ENCODE data around the gene CDH26.

CDH26 gene

DNA sequence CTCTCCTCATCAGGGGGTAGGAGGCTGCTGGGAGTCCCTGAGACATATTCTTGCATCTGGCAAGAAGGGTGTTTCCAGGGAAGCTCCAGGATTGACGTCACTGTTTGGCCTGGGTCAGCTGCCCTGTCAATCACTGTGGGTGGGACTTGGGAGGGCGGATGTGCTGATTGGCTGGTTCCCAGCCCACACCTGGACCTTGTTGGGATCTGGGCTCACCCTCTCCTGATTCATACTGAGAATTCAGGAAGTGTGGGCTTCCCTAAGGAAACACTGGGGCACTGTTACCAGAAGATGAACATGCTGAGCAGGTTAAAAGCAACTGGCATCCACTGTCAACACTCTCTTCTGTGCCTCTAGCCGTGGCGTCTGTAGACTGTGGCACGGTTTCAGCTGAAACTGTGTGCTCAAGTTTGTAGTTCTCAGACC is 36.5 kb downstream of the CDH26 start:
- TF ChIP-seq, protein P1, sequence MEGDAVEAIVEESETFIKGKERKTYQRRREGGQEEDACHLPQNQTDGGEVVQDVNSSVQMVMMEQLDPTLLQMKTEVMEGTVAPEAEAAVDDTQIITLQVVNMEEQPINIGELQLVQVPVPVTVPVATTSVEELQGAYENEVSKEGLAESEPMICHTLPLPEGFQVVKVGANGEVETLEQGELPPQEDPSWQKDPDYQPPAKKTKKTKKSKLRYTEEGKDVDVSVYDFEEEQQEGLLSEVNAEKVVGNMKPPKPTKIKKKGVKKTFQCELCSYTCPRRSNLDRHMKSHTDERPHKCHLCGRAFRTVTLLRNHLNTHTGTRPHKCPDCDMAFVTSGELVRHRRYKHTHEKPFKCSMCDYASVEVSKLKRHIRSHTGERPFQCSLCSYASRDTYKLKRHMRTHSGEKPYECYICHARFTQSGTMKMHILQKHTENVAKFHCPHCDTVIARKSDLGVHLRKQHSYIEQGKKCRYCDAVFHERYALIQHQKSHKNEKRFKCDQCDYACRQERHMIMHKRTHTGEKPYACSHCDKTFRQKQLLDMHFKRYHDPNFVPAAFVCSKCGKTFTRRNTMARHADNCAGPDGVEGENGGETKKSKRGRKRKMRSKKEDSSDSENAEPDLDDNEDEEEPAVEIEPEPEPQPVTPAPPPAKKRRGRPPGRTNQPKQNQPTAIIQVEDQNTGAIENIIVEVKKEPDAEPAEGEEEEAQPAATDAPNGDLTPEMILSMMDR (IDR thresholded peaks at IDR 0.05; ENCODE audit: low read depth, low read length), result no peak
- no peak overlapping the region for H3K4me3 ChIP-seq (ENCODE audit: low read depth, low read length)

DNA sequence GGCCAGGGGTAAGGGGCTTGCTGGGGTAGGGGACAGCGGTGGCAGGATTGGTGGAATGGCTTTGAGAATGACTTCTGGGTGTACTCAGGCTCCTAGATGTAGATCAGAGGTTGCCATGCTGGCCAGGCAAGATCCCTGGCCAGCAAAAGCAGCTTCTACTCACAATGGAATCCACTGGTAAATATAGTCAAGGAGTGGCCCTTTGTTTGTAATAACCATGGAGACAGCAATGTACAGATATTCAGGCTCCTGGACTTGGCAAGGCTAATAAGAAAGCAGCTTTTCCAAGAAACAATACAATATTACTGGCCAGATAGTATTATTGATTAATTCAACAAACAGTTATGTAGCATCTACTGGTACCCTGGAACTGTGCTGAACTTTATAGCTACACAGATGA is 37.9 kb downstream of the CDH26 start:
- TF ChIP-seq, protein P1 (IDR thresholded peaks at IDR 0.05; ENCODE audit: low read depth, low read length), result no peak
- H3K4me3 ChIP-seq (ENCODE audit: low read depth, low read length), result no peak overlapping the region

DNA sequence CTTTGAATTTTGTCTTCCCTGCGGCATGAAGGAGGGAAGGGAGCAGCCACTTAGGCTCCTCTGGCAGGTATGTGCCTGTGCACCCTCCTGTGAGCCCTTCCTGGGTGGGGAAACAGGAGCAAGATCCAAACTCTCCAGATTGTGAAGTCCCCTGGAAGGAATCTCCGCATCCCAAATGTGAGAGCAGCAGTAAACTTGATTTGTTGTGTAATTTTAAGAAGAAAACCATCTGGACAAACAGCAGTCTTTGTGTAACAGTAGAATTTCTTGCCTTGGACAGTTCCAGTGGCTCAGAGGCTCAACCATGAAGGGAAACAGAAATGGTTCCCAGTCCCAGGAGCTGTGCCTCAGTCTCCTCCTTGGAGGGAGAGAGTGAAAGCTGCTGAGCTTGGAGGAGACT is 39.7 kb downstream of the CDH26 start:
- TF ChIP-seq, protein P1 (IDR thresholded peaks at IDR 0.05; ENCODE audit: low read depth, low read length), result no peak

DNA sequence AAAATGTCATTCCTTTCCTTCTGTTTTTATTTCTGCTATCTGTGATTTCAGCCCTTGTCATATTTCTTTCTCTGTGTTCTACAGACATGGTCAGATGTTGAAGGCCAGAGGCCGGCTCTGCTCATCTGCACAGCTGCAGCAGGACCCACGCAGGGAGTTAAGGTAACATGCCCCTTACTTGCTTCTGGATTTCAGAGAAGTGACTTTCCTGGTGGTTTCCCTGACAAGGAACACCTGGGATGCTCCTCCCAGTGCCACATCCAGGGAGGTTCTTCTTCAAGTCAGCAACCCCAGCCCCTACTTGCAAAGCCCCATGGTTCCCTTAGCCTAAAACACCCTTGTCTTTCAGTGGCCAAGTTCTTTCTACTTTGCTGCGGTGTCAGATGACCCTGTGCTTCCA is 41.3 kb downstream of the CDH26 start:
- no peak overlapping the region for H3K4me3 ChIP-seq (ENCODE audit: low read depth, low read length)
- TF ChIP-seq, protein P1 (IDR thresholded peaks at IDR 0.05; ENCODE audit: low read depth, low read length), result no peak

More for the DNA sequence above, 39.7 kb downstream of the CDH26 start:
- H3K4me3 ChIP-seq (ENCODE audit: low read depth, low read length), result no peak overlapping the region

DNA sequence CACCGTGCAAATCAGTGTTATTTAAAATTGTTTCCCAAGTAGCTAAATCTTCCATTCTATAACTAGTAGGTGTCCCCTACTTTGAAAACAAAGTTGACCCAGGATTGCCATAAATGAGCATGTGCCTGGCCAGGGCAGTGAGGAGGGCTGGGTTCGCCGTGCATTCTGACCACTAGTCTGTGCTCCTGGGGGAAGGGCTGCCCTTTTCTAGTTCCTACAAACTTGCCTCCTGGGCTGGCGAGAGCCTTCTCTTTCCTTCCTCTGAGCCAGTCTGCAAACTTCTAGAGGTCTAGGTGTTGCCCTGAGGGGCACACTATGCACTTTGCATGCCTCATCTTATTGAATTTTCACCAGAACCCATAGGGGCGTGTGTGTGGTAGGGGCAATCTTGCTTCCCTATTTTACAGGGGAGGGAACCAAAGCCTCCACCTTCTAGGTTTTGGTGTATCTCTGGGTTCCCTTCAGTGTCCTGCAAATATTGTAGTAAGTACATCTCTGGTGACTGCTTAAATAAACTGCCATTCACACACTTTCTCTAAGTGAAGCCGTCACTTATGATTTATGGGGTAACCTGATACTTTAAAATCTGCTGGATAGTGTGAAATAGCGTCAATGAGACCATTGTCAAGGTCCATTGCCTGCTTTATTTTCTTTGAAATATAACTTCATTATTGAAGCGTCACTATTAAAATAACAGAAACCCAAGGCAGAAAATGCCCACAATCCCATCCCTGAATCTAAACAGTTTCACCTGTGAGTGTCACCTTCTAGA is 42.2 kb downstream of the CDH26 start:
- TF ChIP-seq, protein P1 (IDR thresholded peaks at IDR 0.05; ENCODE audit: low read depth, low read length), result no peak
- H3K4me3 ChIP-seq (ENCODE audit: low read depth, low read length), result no peak overlapping the region

DNA sequence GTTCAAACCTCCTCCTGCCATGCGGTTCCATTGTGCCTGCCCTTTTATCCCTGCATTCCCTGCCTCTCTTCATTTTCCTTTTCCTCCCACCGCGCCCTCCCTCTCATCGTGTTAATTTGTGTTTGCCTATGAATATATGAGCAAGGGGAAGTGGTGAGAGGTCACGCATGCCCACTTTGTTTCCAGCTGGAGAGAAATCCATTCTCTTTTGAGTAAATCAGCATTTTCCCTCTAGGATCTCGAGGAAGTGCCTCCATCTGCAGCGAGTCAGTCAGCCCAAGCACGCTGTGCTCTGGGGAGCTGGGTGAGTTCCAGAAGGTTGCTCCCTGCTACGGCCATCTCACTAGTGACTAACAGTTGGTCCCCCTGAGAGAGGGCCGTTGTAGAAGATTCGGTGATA is 42.9 kb downstream of the CDH26 start:
- no peak overlapping the region for H3K4me3 ChIP-seq (ENCODE audit: low read depth, low read length)
- TF ChIP-seq, protein P1 (IDR thresholded peaks at IDR 0.05; ENCODE audit: low read depth, low read length), result no peak

DNA sequence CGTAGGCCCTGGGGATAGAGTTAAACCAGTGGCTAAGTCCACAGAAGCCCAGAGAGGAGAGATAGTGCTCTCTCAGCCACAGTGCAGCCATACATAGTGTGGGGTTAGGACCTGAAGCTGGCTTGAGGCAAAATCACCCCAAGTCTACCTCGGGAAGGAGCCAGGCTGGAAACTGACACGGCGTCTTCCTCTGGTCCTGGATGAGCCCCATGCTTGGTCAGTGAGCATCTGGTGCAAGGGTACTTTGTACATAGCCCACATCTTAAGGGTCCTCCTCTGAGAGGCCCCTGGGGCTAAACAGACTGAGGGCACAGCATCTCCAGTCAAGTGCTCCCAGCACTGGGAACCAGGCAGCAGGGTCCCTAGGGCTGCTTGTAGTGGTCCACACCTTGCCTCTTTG is 45.6 kb downstream of the CDH26 start:
- H3K4me3 ChIP-seq (ENCODE audit: low read depth, low read length), result no peak overlapping the region
- TF ChIP-seq, protein P1 (IDR thresholded peaks at IDR 0.05; ENCODE audit: low read depth, low read length), result no peak

All from WI38 (cell line).